HFF-Myc (cell line): ENCODE data around the gene MAML2.

Source experiments
- DNase-seq: peaks from one replicate; pipeline ENCODE4 v3.0.0-alpha.2; 2011; ENCODE audit warnings: low read depth; ENCODE audit errors: extremely low read depth
- H3K4me3 ChIP-seq: replicated peaks from 2 replicates; pipeline ENCODE4 v1.5.1; 2011; ENCODE audit warnings: low read depth, mild to moderate bottlenecking, control low read depth, low read length
- CTCF ChIP-seq: IDR thresholded peaks from 2 replicates; pipeline ENCODE4 v1.5.1; 2012; ENCODE audit warnings: mild to moderate bottlenecking, low read depth, low read length, control low read depth; ENCODE audit errors: missing control alignments

MAML2 gene

GRCh38 chr11:96035031-96035739 is 307.8 kb downstream of the MAML2 start:
- DNase-seq, result no peak
- no peak overlapping the region for H3K4me3 ChIP-seq
- TF ChIP-seq CTCF, result no peak

DNA sequence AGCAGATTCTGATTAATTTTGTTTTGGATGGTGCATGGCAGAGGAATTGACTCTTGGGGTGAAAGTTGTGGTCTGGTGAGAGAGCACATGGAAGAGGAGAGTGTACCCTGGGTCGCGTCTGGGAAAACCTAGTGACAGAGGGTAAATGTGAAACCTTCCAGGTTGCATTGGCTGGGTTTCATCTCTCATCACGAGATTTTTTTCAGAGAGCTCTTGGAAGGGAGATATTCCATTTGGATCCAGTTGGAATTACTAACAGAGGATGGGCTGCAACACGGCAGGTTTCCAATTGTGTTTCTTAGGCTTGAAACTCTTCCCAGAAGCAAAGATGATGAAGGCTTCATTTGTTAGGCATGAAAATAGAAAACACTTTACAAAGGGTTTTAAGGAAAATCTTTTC is 309.4 kb downstream of the MAML2 start:
- TF ChIP-seq CTCF, result no peak
- no peak for DNase-seq
- no peak overlapping the region for H3K4me3 ChIP-seq

DNA sequence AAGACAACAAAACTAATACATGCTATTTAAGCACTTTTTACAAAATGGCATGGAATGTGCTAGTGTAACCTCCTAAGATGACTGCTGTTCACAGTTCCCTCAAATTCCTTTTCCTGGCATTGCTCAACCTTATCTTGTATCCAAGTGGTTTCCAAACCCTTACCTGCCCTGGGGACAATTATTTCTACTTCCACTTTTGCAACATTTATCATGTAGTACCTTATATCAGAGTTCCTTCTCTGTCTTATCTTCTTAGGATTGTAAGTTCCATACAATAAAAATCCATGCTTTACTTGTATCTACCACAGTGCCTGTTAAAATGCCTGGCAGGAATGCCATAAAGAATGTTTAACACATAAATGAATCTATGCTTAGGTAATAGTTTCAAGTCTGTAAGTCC is 309.9 kb downstream of the MAML2 start:
- TF ChIP-seq CTCF, result no peak
- H3K4me3 ChIP-seq, result no peak overlapping the region
- DNase-seq, result no peak

DNA sequence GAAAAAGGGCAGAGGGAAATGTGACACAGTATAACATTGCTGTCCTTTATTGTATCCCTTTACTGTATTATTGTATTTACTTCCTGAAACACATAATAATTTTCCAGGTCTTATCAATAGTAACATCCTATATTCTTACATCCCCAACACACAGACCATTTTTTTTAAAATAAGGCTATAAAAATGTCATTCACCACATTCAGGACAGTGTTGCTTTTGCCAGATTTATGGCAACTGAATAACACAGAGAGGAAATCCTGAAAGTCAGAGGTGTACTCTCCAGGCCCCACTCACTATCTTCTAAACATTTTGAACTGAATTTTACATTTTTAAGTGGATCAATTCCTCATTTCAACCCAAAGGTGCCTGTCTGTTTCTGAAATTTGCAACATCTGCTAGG is 314.2 kb downstream of the MAML2 start:
- no peak for TF ChIP-seq CTCF
- H3K4me3 ChIP-seq, result no peak overlapping the region
- no peak for DNase-seq

GRCh38 chr11:96027021-96027420 is 316.0 kb downstream of the MAML2 start:
- TF ChIP-seq CTCF, result no peak
- no peak for DNase-seq
- no peak overlapping the region for H3K4me3 ChIP-seq

DNA sequence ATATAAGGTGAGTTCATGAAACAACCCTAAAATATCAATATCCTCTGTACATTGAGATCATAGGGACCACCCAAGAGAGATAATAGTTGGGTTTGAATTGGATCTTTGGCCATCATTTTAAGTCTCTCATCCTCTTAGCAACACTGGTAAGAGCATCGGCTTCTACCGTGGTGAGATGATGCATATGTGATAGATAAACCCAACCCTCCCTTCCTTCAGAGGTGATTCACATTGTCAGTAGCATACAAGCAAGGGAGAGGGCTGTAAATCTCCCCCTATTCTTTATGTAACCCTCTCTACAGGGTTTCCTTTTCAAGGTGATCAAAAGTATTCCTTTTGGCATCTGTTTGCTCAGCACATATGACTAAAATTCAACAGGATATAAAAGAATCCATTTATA is 316.7 kb downstream of the MAML2 start:
- H3K4me3 ChIP-seq, result no peak overlapping the region
- no peak for TF ChIP-seq CTCF
- no peak for DNase-seq

GRCh38 chr11:96024666-96025065 is 318.3 kb downstream of the MAML2 start:
- DNase-seq, result no peak
- no peak for TF ChIP-seq CTCF

More at GRCh38 chr11:96024666-96025065, 318.3 kb downstream of the MAML2 start:
- H3K4me3 ChIP-seq, result no peak overlapping the region
